ENCODE measurements around the gene LMX1B. TPM values are rescaled to one million over a fixed set of nuclear protein-coding genes. Genes with fewer than 3 reads are reported as not detected.

LMX1B gene
- total and polyA plus RNA-seq, 2 donors (not counting 3 experiments of a cell fraction or from before 2014, with no cell fraction given): not detected

- Histone ChIP-seq H3K36me3 (ENCODE audit: control insufficient read depth in 2 of 2, extremely low read depth in 1 of 2, insufficient read depth in 2 of 2, low read length in 2 of 2) (no peaks in the 10 kb centered on the region), H3K4me1 (ENCODE audit: control insufficient read depth, extremely low read depth, insufficient read depth, low read length) (no peaks in the 10 kb centered on the region), H3K4me3 (replicated peaks in 1 of 3; ENCODE audit: insufficient read depth in 1 of 3, low read depth in 1 of 3, low read length in 3 of 3) (no peak overlapping the region), H3K4me2 (ENCODE audit: insufficient read depth, low read length) (no peak overlapping the region), H3K79me2 (ENCODE audit: control insufficient read depth, insufficient read depth, low read length) (no peaks in the 10 kb centered on the region), H3K9ac (replicated peaks; ENCODE audit: extremely low read depth, insufficient read depth, low read length) (no peak overlapping the region), H4K20me1 (replicated peaks; ENCODE audit: control insufficient read depth, extremely low read depth, insufficient read depth, low read length) (no peaks in the 10 kb centered on the region), H3K27ac (ENCODE audit: insufficient read depth, low read depth, low read length) (no peak overlapping the region), H3K9me3 (replicated peaks; ENCODE audit: control insufficient read depth, insufficient read depth, low read length) (no peaks in the 10 kb centered on the region), H3K27me3 (ENCODE audit: control insufficient read depth in 2 of 2, insufficient read depth in 2 of 2, low read length in 2 of 2) (peaks cover 17 to 35% of the 10 kb centered on the region in 2 experiments), H2AFZ (ENCODE audit: low read depth, low read length) (no peak overlapping the region), H3K9me1 (replicated peaks; ENCODE audit: control insufficient read depth, extremely low read depth, insufficient read depth, low read length) (no peaks in the 10 kb centered on the region)
- intact Hi-C loops (cut with micrococcal nuclease) (no loop called here), dilution Hi-C loops (cut with MboI; ENCODE audit: extremely low pct_ligation_motif_present, low sequenced_read_pairs) (no loop called here)
- FAIRE-seq: no peak
- BruUV-seq (replicated peaks): no TSS peak
- no peak for DNase-seq (ENCODE audit: low read depth, low spot score)
- ChIA-PET CTCF (interaction anchor here (0.6 to 1.2 kb wide), 3 partner anchors 19 to 307 kb away, joined by 3 read pairs; no protein-coding TSS in a partner anchor), POLR2A (no interaction called here)
- no peak for TF ChIP-seq POLR2A (IDR thresholded peaks at IDR 0.05; ENCODE audit: low read depth, low read length)
- TF ChIP-seq, protein P1, sequence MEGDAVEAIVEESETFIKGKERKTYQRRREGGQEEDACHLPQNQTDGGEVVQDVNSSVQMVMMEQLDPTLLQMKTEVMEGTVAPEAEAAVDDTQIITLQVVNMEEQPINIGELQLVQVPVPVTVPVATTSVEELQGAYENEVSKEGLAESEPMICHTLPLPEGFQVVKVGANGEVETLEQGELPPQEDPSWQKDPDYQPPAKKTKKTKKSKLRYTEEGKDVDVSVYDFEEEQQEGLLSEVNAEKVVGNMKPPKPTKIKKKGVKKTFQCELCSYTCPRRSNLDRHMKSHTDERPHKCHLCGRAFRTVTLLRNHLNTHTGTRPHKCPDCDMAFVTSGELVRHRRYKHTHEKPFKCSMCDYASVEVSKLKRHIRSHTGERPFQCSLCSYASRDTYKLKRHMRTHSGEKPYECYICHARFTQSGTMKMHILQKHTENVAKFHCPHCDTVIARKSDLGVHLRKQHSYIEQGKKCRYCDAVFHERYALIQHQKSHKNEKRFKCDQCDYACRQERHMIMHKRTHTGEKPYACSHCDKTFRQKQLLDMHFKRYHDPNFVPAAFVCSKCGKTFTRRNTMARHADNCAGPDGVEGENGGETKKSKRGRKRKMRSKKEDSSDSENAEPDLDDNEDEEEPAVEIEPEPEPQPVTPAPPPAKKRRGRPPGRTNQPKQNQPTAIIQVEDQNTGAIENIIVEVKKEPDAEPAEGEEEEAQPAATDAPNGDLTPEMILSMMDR (IDR thresholded peaks at IDR 0.05; ENCODE audit: extremely low read depth in 1 of 2, insufficient read depth in 1 of 2, low read depth in 1 of 2, low read length in 2 of 2): no peak
Observed at GRCh38 chr9:126584611-126585010, 29.1 kb upstream of the LMX1B start.

GRCh38 chr9:126586236-126586635, 27.5 kb upstream of the LMX1B start:
- dilution Hi-C loops (cut with MboI; ENCODE audit: extremely low pct_ligation_motif_present, low sequenced_read_pairs): no loop called here
- TF ChIP-seq FOS (IDR thresholded peaks at IDR 0.05; ENCODE audit: borderline replicate concordance, insufficient read depth, low read length) (no peak), POLR2AphosphoS5 (IDR thresholded peaks at IDR 0.05; ENCODE audit: insufficient read depth, low read depth, low read length) (no peak), MYC (IDR thresholded peaks at IDR 0.05; ENCODE audit: low read depth, low read length) (no peak), POLR2A (IDR thresholded peaks at IDR 0.05; ENCODE audit: low read depth, low read length) (no peak)
- TF ChIP-seq, protein P1 (IDR thresholded peaks at IDR 0.05; ENCODE audit: extremely low read depth in 1 of 2, insufficient read depth in 1 of 2, low read depth in 1 of 2, low read length in 2 of 2): no peak

More at GRCh38 chr9:126586236-126586635, 27.5 kb upstream of the LMX1B start:
- BruUV-seq (replicated peaks): no TSS peak
- POLR2A ChIA-PET: no interaction called here
- FAIRE-seq (no peak), DNase-seq (ENCODE audit: low read depth, low spot score) (no peak)
- no peak overlapping the region for H3K4me3 ChIP-seq (replicated peaks in 1 of 3; ENCODE audit: insufficient read depth in 1 of 3, low read depth in 1 of 3, low read length in 3 of 3)
- no peak overlapping the region for H2AFZ ChIP-seq (ENCODE audit: low read depth, low read length)
- H4K20me1 ChIP-seq (replicated peaks; ENCODE audit: control insufficient read depth, extremely low read depth, insufficient read depth, low read length): no peaks in the 10 kb centered on the region
- H3K4me2 ChIP-seq (ENCODE audit: insufficient read depth, low read length): no peak overlapping the region
- no peaks in the 10 kb centered on the region for H3K79me2 ChIP-seq (ENCODE audit: control insufficient read depth, insufficient read depth, low read length)
- H3K36me3 ChIP-seq (ENCODE audit: control insufficient read depth in 2 of 2, extremely low read depth in 1 of 2, insufficient read depth in 2 of 2, low read length in 2 of 2): no peaks in the 10 kb centered on the region
- H3K9me1 ChIP-seq (replicated peaks; ENCODE audit: control insufficient read depth, extremely low read depth, insufficient read depth, low read length): no peaks in the 10 kb centered on the region
- H3K4me1 ChIP-seq (ENCODE audit: control insufficient read depth, extremely low read depth, insufficient read depth, low read length): no peaks in the 10 kb centered on the region
- intact Hi-C loops (cut with micrococcal nuclease): no loop called here
- H3K27ac ChIP-seq (ENCODE audit: insufficient read depth, low read depth, low read length): no peak overlapping the region
- CTCF ChIA-PET: no interaction called here
- peaks cover 17 to 31% of the 10 kb centered on the region in 2 experiments for H3K27me3 ChIP-seq (ENCODE audit: control insufficient read depth in 2 of 2, insufficient read depth in 2 of 2, low read length in 2 of 2)
- H3K9me3 ChIP-seq (replicated peaks; ENCODE audit: control insufficient read depth, insufficient read depth, low read length): no peaks in the 10 kb centered on the region
- no peak overlapping the region for H3K9ac ChIP-seq (replicated peaks; ENCODE audit: extremely low read depth, insufficient read depth, low read length)

Data from endothelial cell of umbilical vein (primary cell).